Tongue (tissue), 1 donor: ENCODE data around the gene RRAS2. TPM values are rescaled to one million over a fixed set of nuclear protein-coding genes. Genes with fewer than 3 reads are reported as not detected.

Source experiments
- total RNA-seq: library from RNA; depleted of rRNA; stranded (reverse); fragments of >200 nt; gene quantifications from one replicate; pipeline ENCODE4 v1.2.3, GENCODE V29; 2014

The RRAS2 gene
- total RNA-seq, 1 donor from 2014 or later, result 67.2 TPM

Other genes with a start within 250 kb of the RRAS2 start
- gene COPB1, start 140.6 kb upstream of the RRAS2 start, total RNA-seq, result 173 TPM
- gene PSMA1, start 161.2 kb upstream of the RRAS2 start, total RNA-seq, result 99.0 TPM